Thyroid gland (tissue), 4 donors: ENCODE results near the gene XRCC5. TPM values are rescaled to one million over a fixed set of nuclear protein-coding genes. Genes with fewer than 3 reads are reported as not detected.

Experiments used
- DNase-seq, 2 donors: peaks; one replicate each; pipeline ENCODE4 v3.0.0-alpha.2; 2019
- H3K27ac ChIP-seq, 3 donors: fragments of 200-600 bp; sonication (generic); 1 replicate in 2 of 3; 2 replicates in 1 of 3; pipeline ENCODE4 v1.5.1; 2016 to 2019; ENCODE audit warnings: mild to moderate bottlenecking in 1 of 3, moderate library complexity in 1 of 3
- H3K27me3 ChIP-seq: fragments of 200-600 bp; sonication (generic); one replicate; pipeline ENCODE4 v1.5.1; 2019
- H3K36me3 ChIP-seq, 2 donors: fragments of 200-600 bp; sonication (generic); one replicate each; pipeline ENCODE4 v1.5.1; 2016 to 2019
- H3K4me1 ChIP-seq, 2 donors: fragments of 200-600 bp; sonication (generic); one replicate each; pipeline ENCODE4 v1.5.1; 2017 to 2019
- H3K4me3 ChIP-seq, 3 donors: fragments of 200-600 bp; sonication (generic); replicated peaks in 1 of 3; 1 replicate in 2 of 3; 2 replicates in 1 of 3; pipeline ENCODE4 v1.5.1; 2016; ENCODE audit warnings: mild to moderate bottlenecking in 1 of 3
- H3K9me3 ChIP-seq: fragments of 200-600 bp; sonication (generic); one replicate; pipeline ENCODE4 v1.5.1; 2017
- POLR2A ChIP-seq, 2 donors: fragments of 450-650 bp; IDR thresholded peaks; one replicate each; pipeline ENCODE4 v1.6.1; 2017; ENCODE audit warnings: antibody characterized with exemption in 2 of 2, mild to moderate bottlenecking in 2 of 2, moderate library complexity in 1 of 2
- WGBS, 2 donors: methylation state at CpG; one replicate each; pipeline ENCODE4 v1.1.5; 2017; 5-methylcytosine and 5-hydroxymethylcytosine counted together
- intact Hi-C: fragments of 100-400 bp; cut with DNase I; formaldehyde crosslinking; loops from one replicate; pipeline ENCODE4 v1.15.1; 2023
- total RNA-seq, 4 donors: library from RNA; depleted of rRNA; stranded (reverse); fragments of >200 nt; gene quantifications; one replicate each; pipeline ENCODE4 v1.2.3, GENCODE V29; 2016
- TF ChIP-seq, protein P1 (sequence below), 6 experiments: fragments of 200-600 bp in 3 of 6; fragments of 450-650 bp in 3 of 6; sonication (generic) in 3 of 6; IDR thresholded peaks; one replicate each; pipeline ENCODE4 v1.5.1; 2016 to 2019; ENCODE audit warnings: antibody characterized with exemption in 6 of 6, mild to moderate bottlenecking in 2 of 6, inconsistent platforms in 1 of 6, moderate library complexity in 1 of 6

Gene XRCC5
- total RNA-seq, 4 donors from 2014 or later, result 185 to 240 (median 216) TPM

DNA sequence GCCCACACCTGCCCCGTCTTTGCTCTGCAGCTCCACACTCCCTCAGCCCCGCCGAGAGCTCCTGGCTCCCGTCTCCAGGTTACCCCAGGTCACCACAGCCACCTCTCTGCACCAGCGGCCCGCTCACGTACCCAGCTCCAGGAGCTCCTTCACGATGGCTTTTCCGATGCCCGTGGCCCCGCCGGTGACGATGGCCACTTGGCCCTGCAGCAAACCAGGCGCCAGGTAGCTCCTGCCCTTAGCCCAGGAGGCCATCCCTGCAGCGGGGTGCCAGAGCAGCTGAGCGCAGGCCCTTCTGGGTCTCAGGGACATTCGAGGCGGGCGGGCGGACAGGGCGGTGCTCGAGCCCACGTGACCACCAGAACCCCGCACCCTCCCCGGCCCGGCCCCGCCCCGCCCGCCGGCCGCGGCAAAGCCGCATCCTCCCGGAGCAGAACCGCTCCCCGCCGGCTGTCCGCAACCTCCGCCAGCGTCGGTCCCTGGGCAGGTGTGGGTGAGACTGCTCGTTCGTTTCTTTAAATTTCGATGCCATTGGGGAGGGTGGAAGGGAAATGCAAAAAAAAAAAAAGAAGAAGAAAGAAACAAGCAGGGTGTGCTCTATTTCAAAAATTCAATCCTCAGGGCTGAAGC lies 27.5 kb upstream of the XRCC5 start, which contains the start of the genes PECR and TMEM169:
PECR (minus strand) TSS at position 323 of the 630 bp plus-strand sequence; CDS start at position 255, 68 bp downstream.
TMEM169 (plus strand) TSS at position 433 of the 630 bp plus-strand sequence. CDS start 14,045 bp downstream, outside the sequence.
- peak within 1 kb of the TSS; percentile 13 to 65 (median 35) for H3K4me3 ChIP-seq
- no peaks in the 10 kb centered on the region for H3K36me3 ChIP-seq
- DNase-seq, result peak; percentile 89 to 91
- H3K9me3 ChIP-seq, result no peaks in the 10 kb centered on the region
- peak in 1 of 2 donors; percentile 82 for TF ChIP-seq POLR2A (IDR thresholded peaks at IDR 0.05)
- TF ChIP-seq, protein P1, sequence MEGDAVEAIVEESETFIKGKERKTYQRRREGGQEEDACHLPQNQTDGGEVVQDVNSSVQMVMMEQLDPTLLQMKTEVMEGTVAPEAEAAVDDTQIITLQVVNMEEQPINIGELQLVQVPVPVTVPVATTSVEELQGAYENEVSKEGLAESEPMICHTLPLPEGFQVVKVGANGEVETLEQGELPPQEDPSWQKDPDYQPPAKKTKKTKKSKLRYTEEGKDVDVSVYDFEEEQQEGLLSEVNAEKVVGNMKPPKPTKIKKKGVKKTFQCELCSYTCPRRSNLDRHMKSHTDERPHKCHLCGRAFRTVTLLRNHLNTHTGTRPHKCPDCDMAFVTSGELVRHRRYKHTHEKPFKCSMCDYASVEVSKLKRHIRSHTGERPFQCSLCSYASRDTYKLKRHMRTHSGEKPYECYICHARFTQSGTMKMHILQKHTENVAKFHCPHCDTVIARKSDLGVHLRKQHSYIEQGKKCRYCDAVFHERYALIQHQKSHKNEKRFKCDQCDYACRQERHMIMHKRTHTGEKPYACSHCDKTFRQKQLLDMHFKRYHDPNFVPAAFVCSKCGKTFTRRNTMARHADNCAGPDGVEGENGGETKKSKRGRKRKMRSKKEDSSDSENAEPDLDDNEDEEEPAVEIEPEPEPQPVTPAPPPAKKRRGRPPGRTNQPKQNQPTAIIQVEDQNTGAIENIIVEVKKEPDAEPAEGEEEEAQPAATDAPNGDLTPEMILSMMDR (IDR thresholded peaks at IDR 0.05), result no peak
- 1% methylated on average over 18 to 25 of the region's 44 CpGs for WGBS, 2 donors
- peaks cover 0 to 41% of the 10 kb centered on the region in 2 donors for H3K4me1 ChIP-seq
- no peaks in the 10 kb centered on the region for H3K27me3 ChIP-seq
- intact Hi-C loops, result no loop called here
- peak within 1 kb of the TSS; percentile 55 to 68 (median 61) for H3K27ac ChIP-seq

DNA sequence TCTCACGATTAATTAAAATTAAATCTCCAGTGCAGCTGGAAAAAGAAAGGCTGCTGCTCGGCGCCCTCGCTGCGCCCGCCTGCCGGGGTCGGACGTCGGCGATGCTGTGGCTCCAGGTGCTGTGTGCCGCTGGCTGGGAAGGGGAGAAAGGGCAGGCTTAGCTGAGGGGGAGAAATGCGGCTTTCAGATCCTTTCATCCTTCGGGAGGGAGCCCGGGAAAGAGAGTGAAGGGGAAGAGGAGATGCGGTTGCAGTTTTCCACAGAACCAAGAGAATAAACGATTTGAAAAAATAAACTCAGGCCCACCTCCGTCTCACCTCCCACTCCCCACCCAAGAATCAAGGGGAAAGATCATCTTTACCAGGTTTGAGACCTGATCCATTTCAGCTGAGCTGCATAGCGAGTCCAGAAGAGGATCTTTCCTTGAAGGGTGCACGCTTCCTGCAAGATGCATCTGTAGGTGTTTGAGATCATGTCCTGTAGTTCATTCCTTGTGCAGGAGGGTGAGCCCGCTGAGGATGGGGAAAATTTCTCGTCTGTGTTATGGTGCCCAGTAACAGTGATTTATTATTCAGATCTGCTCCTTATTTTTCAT lies 26.9 kb upstream of the XRCC5 start:
- 18 to 21% methylated on average over 22 of the region's 22 CpGs for WGBS, 2 donors

GRCh38 chr2:216082805-216083204 lies 26.3 kb upstream of the XRCC5 start:
- no peak for TF ChIP-seq POLR2A (IDR thresholded peaks at IDR 0.05)
- TF ChIP-seq, protein P1 (IDR thresholded peaks at IDR 0.05), result no peak
- H3K4me1 ChIP-seq, result peaks cover 0 to 41% of the 10 kb centered on the region in 2 donors
- no peak overlapping the region for H3K27ac ChIP-seq
- H3K4me3 ChIP-seq, result no peak overlapping the region
- DNase-seq, result peak in 1 of 2 donors; percentile 25
- no peaks in the 10 kb centered on the region for H3K9me3 ChIP-seq
- no peaks in the 10 kb centered on the region for H3K27me3 ChIP-seq
- H3K36me3 ChIP-seq, result no peaks in the 10 kb centered on the region
- 83 to 88% methylated on average over 3 of the region's 3 CpGs for WGBS, 2 donors
- intact Hi-C loops, result no loop called here

More for the DNA sequence above, 26.9 kb upstream of the XRCC5 start:
- Histone ChIP-seq H3K36me3 (no peaks in the 10 kb centered on the region), H3K27me3 (no peaks in the 10 kb centered on the region), H3K27ac (peak overlapping the region in 2 of 3 donors; percentile 55 to 68), H3K4me3 (peak overlapping the region; percentile 13 to 65 (median 35)), H3K9me3 (no peaks in the 10 kb centered on the region), H3K4me1 (peaks cover 0 to 41% of the 10 kb centered on the region in 2 donors)
- no peak for DNase-seq
- TF ChIP-seq POLR2A (IDR thresholded peaks at IDR 0.05), result no peak
- intact Hi-C loops, result no loop called here

GRCh38 chr2:216083464-216084281 lies 25.5 kb upstream of the XRCC5 start:
- no peak overlapping the region for H3K4me3 ChIP-seq
- intact Hi-C loops, result no loop called here
- H3K27me3 ChIP-seq, result no peaks in the 10 kb centered on the region
- TF ChIP-seq, protein P1 (IDR thresholded peaks at IDR 0.05), result no peak
- no peak for TF ChIP-seq POLR2A (IDR thresholded peaks at IDR 0.05)
- H3K4me1 ChIP-seq, result peaks cover 0 to 41% of the 10 kb centered on the region in 2 donors
- H3K36me3 ChIP-seq, result no peaks in the 10 kb centered on the region
- WGBS, 2 donors, result 92 to 93% methylated on average over 11 of the region's 11 CpGs
- DNase-seq, result no peak
- H3K9me3 ChIP-seq, result no peaks in the 10 kb centered on the region
- no peak overlapping the region for H3K27ac ChIP-seq

- H3K27me3 ChIP-seq, result no peaks in the 10 kb centered on the region
- peaks cover 0 to 41% of the 10 kb centered on the region in 2 donors for H3K4me1 ChIP-seq
- no peak overlapping the region for H3K4me3 ChIP-seq
- WGBS, 2 donors, result 67 to 69% methylated on average over 3 of the region's 3 CpGs
- peak overlapping the region in 1 of 3 donors; percentile 11 for H3K27ac ChIP-seq
- H3K36me3 ChIP-seq, result no peaks in the 10 kb centered on the region
- DNase-seq, result no peak
- H3K9me3 ChIP-seq, result no peaks in the 10 kb centered on the region
- intact Hi-C loops, result no loop called here
- TF ChIP-seq, protein P1 (IDR thresholded peaks at IDR 0.05), result no peak
- no peak for TF ChIP-seq POLR2A (IDR thresholded peaks at IDR 0.05)
These were observed 24.6 kb upstream of the XRCC5 start for GRCh38 chr2:216084547-216084946.
